SKM-1 treated with dmso at 0.1 percent for 144 hours (cell line): ENCODE data around the gene IFNA5.

Experiments used
- DNase-seq: peaks from one replicate; lab custom pipeline; 2025; ENCODE audit not compliant: unreplicated experiment; lab: John Stamatoyannopoulos, UW

Gene IFNA5

GRCh38 chr9:21305213-21305612 lies at the start of gene IFNA5:
Gene IFNA5 (minus strand): TSS chr9:21305313. CDS start chr9:21305256, 57 bp downstream.
- no peak for DNase-seq

- DNase-seq: no peak
Observed at GRCh38 chr9:21350787-21351186, 45.7 kb upstream of the IFNA5 start, which contains the start of gene IFNA6. Gene IFNA6 (minus strand): TSS chr9:21350887. CDS start chr9:21350887, 0 bp downstream.

GRCh38 chr9:21348430-21348970 lies 43.4 kb upstream of the IFNA5 start:
- no peak for DNase-seq

GRCh38 chr9:21340735-21341134 lies 35.6 kb upstream of the IFNA5 start:
- DNase-seq: no peak

GRCh38 chr9:21336457-21336856 lies 31.3 kb upstream of the IFNA5 start:
- no peak for DNase-seq

GRCh38 chr9:21334701-21335632 lies 29.9 kb upstream of the IFNA5 start, which contains the start of gene KLHL9:
Gene KLHL9 (minus strand): TSS chr9:21335404. CDS start chr9:21334859, 545 bp downstream.
- peak; percentile 83 for DNase-seq

GRCh38 chr9:21333226-21333625 lies 28.1 kb upstream of the IFNA5 start:
- DNase-seq: no peak

- DNase-seq: no peak
Observed at GRCh38 chr9:21331676-21332402, 26.7 kb upstream of the IFNA5 start.

GRCh38 chr9:21326526-21327139 lies 21.5 kb upstream of the IFNA5 start:
- peak; percentile 46 for DNase-seq

- DNase-seq: no peak
Observed at GRCh38 chr9:21324047-21324446, 18.9 kb upstream of the IFNA5 start.

- peak; percentile 25 for DNase-seq
Observed at GRCh38 chr9:21322911-21323461, 17.9 kb upstream of the IFNA5 start.

- no peak for DNase-seq
Observed at GRCh38 chr9:21320465-21320864, 15.4 kb upstream of the IFNA5 start.

- peak; percentile 31 for DNase-seq
Observed at GRCh38 chr9:21317956-21318923, 13.1 kb upstream of the IFNA5 start.

GRCh38 chr9:21316860-21317259 lies 11.7 kb upstream of the IFNA5 start:
- DNase-seq: no peak

GRCh38 chr9:21316032-21316842 lies 11.1 kb upstream of the IFNA5 start:
- DNase-seq: no peak

GRCh38 chr9:21314152-21314551 lies 9.0 kb upstream of the IFNA5 start:
- DNase-seq: no peak

- DNase-seq: no peak
Observed at GRCh38 chr9:21311889-21312288, 6.8 kb upstream of the IFNA5 start.

GRCh38 chr9:21295992-21296391 lies 9.1 kb downstream of the IFNA5 start:
- DNase-seq: no peak
